A673 (cell line): ENCODE data around the gene EPHA6.

Experiments used
- CTCF ChIP-seq: fragments of 300-800, 200-600 bp; sonication (generic); conservative IDR thresholded peaks from 2 replicates; pipeline ENCODE4 v1.5.1; 2017; ENCODE audit warnings: low read depth, mild to moderate bottlenecking, antibody characterized with exemption, low read length, moderate library complexity, mixed read lengths
- EZH2 ChIP-seq: fragments of 200-600 bp; sonication (generic); IDR thresholded peaks from 2 replicates; pipeline ENCODE4 v1.6.1; 2017; ENCODE audit warnings: borderline replicate concordance, low read depth, mild to moderate bottlenecking, mixed read lengths, antibody characterized with exemption, low read length; ENCODE audit not compliant: poor library complexity, severe bottlenecking

GRCh38 chr3:97665896-97666295 lies 851.5 kb downstream of the EPHA6 start:
- no peak for TF ChIP-seq CTCF
- no peak for TF ChIP-seq EZH2
